Astrocyte (in vitro differentiated cells and primary cell): ENCODE data around the gene ACTN1.

Experiments used
- EZH2 ChIP-seq: IDR thresholded peaks from 2 replicates; pipeline ENCODE4 v1.6.1; 2012; ENCODE audit warnings: mild to moderate bottlenecking, low read length, inconsistent platforms; ENCODE audit not compliant: insufficient read depth
- TF ChIP-seq, protein P1 (sequence below): IDR thresholded peaks from 2 replicates; pipeline ENCODE4 v1.5.1; 2011; ENCODE audit warnings: low read depth, mild to moderate bottlenecking, inconsistent platforms, low read length, moderate library complexity; ENCODE audit not compliant: insufficient read depth

DNA sequence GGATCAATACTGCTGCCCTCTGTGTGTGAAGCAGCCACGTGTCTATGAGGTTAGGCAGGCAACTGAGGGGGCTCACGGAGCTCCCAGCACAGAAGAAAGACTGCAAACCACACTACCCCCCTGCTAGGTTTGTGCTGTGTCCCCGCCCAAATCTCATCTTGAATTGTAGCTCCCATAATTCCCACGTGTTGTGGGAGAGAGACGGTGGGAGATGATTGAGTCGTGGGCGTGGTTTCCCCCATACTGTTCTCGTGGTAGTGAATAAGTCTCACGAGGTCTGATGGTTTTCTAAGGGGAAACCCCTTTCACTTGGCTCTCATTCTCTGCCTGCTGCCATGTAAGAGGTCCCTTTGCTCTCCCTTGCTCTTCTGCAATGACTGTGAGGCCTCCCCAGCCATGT is 68.6 kb downstream of the ACTN1 start:
- TF ChIP-seq, protein P1, sequence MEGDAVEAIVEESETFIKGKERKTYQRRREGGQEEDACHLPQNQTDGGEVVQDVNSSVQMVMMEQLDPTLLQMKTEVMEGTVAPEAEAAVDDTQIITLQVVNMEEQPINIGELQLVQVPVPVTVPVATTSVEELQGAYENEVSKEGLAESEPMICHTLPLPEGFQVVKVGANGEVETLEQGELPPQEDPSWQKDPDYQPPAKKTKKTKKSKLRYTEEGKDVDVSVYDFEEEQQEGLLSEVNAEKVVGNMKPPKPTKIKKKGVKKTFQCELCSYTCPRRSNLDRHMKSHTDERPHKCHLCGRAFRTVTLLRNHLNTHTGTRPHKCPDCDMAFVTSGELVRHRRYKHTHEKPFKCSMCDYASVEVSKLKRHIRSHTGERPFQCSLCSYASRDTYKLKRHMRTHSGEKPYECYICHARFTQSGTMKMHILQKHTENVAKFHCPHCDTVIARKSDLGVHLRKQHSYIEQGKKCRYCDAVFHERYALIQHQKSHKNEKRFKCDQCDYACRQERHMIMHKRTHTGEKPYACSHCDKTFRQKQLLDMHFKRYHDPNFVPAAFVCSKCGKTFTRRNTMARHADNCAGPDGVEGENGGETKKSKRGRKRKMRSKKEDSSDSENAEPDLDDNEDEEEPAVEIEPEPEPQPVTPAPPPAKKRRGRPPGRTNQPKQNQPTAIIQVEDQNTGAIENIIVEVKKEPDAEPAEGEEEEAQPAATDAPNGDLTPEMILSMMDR: no peak
- no peak for TF ChIP-seq EZH2
